ENCODE measurements around the gene CGRRF1. TPM values are rescaled to one million over a fixed set of nuclear protein-coding genes. Genes with fewer than 3 reads are reported as not detected.

Gene CGRRF1
- total RNA-seq, 2 experiments from 2014 or later, result 14.3 to 15.4 TPM

- CTCF ChIA-PET, result interaction anchor here (0.6 to 4.9 kb wide), 4 partner anchors 76 to 239 kb away, joined by 3 to 94 read pairs (median 4); no protein-coding TSS in a partner anchor
- POLR2A ChIA-PET, result no interaction called here
Observed at GRCh38 chr14:54567224-54567638, 57.5 kb downstream of the CGRRF1 start.

GRCh38 chr14:54567639-54568561 lies 58.2 kb downstream of the CGRRF1 start:
- ChIA-PET CTCF (interaction anchor here (0.6 to 4.9 kb wide), 6 partner anchors 75 to 627 kb away, joined by 3 to 94 read pairs (median 6); no protein-coding TSS in a partner anchor), POLR2A (interaction anchor here (0.6 to 0.7 kb wide), 2 partner anchors 14 to 171 kb away, joined by 3 read pairs; partner anchors contain the start of gene CDKN3)

- ChIA-PET CTCF (interaction anchor here (0.6 to 1.2 kb wide), 5 partner anchors 74 to 628 kb away, joined by 3 to 8 read pairs (median 3); no protein-coding TSS in a partner anchor), POLR2A (interaction anchor here (0.5 kb wide), 1 partner anchor 207 kb away, joined by 4 read pairs; no protein-coding TSS in a partner anchor)
Observed at GRCh38 chr14:54568821-54569595, 59.3 kb downstream of the CGRRF1 start.

GRCh38 chr14:54570047-54570446 lies 60.3 kb downstream of the CGRRF1 start:
- CTCF ChIA-PET, result no interaction called here
- POLR2A ChIA-PET, result no interaction called here

GRCh38 chr14:54570631-54571415 lies 61.1 kb downstream of the CGRRF1 start:
- ChIA-PET CTCF (no interaction called here), POLR2A (no interaction called here)

GRCh38 chr14:54572316-54572715 lies 62.6 kb downstream of the CGRRF1 start:
- CTCF ChIA-PET, result interaction anchor here (0.8 to 0.9 kb wide), 2 partner anchors 119 to 144 kb away, joined by 3 to 4 read pairs; no protein-coding TSS in a partner anchor
- POLR2A ChIA-PET, result no interaction called here

GRCh38 chr14:54574528-54574927 lies 64.8 kb downstream of the CGRRF1 start:
- ChIA-PET CTCF (interaction anchor here (1.2 to 1.8 kb wide), 3 partner anchors 10 to 202 kb away, joined by 3 to 5 read pairs (median 4); no protein-coding TSS in a partner anchor), POLR2A (no interaction called here)

- ChIA-PET CTCF (interaction anchor here (0.8 kb wide), 1 partner anchor 228 kb away, joined by 3 read pairs; no protein-coding TSS in a partner anchor), POLR2A (no interaction called here)
Observed at GRCh38 chr14:54577494-54577893, 67.8 kb downstream of the CGRRF1 start.

GRCh38 chr14:54577977-54578376 lies 68.3 kb downstream of the CGRRF1 start:
- POLR2A ChIA-PET, result no interaction called here
- CTCF ChIA-PET, result no interaction called here

GRCh38 chr14:54579621-54580020 lies 69.9 kb downstream of the CGRRF1 start:
- POLR2A ChIA-PET, result no interaction called here

GRCh38 chr14:54580933-54581332 lies 71.2 kb downstream of the CGRRF1 start:
- POLR2A ChIA-PET, result no interaction called here
- CTCF ChIA-PET, result interaction anchor here (2.5 kb wide), 1 partner anchor 193 kb away, joined by 10 read pairs; no protein-coding TSS in a partner anchor

More at GRCh38 chr14:54579621-54580020, 69.9 kb downstream of the CGRRF1 start:
- CTCF ChIA-PET, result interaction anchor here (2.5 kb wide), 1 partner anchor 194 kb away, joined by 10 read pairs; no protein-coding TSS in a partner anchor

- ChIA-PET POLR2A (no interaction called here), CTCF (no interaction called here)
Observed at GRCh38 chr14:54582334-54582733, 72.6 kb downstream of the CGRRF1 start.

- ChIA-PET CTCF (interaction anchor here (0.6 kb wide), 1 partner anchor 20 kb away, joined by 3 read pairs; no protein-coding TSS in a partner anchor), POLR2A (no interaction called here)
Observed at GRCh38 chr14:54584097-54584496, 74.4 kb downstream of the CGRRF1 start.

GRCh38 chr14:54585214-54585613 lies 75.5 kb downstream of the CGRRF1 start:
- POLR2A ChIA-PET, result no interaction called here
- CTCF ChIA-PET, result no interaction called here

Other genes starting within 250 kb of the CGRRF1 start
- 10 to 100 TPM; 53.9 to 54.6 TPM for gene CDKN3, start 112.9 kb upstream of the CGRRF1 start, total RNA-seq
- 100 to 1,000 TPM; 106 to 109 TPM for gene CNIH1, start 68.5 kb upstream of the CGRRF1 start, total RNA-seq
- gene GMFB, start 20.9 kb upstream of the CGRRF1 start, total RNA-seq, result 10 to 100 TPM; 52.2 to 55.6 TPM
- 1 to 10 TPM; 4.0 to 4.8 TPM for gene SAMD4A, start 57.2 kb downstream of the CGRRF1 start, total RNA-seq